ENCODE data around the gene GPR141. TPM values are rescaled to one million over a fixed set of nuclear protein-coding genes. Genes with fewer than 3 reads are reported as not detected.

Gene GPR141
- total and polyA plus RNA-seq, 7 donors = 0.82 to 1.2 (median 1.2) TPM; not detected in 4

DNA sequence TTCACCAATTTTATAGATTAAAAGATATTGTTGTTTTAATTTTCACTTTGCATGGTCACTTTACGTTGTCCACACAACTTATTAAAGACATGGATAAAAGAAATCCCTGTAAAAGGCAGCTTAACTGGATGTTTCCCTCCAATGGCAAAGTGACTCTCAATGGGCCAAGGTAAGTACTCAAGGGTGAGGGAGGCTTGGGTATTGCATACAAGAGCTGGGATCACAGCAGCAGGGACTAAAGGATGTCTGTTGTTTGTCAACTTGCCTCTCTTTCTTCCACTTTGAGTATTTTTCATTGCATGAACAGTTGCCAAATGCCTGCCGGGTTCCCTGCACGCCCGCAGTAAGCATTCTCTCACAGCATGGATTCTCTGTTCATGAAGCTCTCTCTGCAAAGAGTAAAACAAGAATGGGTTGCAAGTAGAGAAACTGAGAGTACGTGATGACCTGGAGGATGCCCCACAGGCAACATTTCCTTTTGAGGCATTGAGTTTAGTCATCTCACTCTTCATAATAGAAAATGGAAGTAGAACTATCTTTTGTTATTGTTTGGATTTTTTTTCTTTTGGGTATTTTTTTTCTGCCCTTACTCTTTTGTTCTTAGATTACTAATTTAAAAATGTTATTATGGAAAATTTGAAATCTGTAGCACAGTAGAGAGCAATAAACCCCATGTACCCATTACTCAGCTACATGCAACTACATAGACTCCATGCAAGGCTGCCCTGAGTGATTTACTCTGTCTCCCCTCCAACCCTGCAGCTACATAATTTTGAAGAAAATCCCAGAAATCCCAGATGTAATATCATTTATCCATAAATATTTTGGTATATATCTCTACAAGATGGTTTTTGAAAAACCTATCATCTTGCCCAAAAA, 26.3 kb downstream of the GPR141 start:
- no peak overlapping the region for H3K27ac ChIP-seq
- 73 to 82% methylated on average over 5 of the region's 5 CpGs for WGBS, 2 donors
- no peak overlapping the region for H3K4me3 ChIP-seq
- no peaks in the 10 kb centered on the region for H3K9me3 ChIP-seq
- H3K4me1 ChIP-seq = no peaks in the 10 kb centered on the region
- H3K27me3 ChIP-seq = no peaks in the 10 kb centered on the region
- DNase-seq = no peak
- intact Hi-C loops (cut with DNase I) = no loop called here
- no peaks in the 10 kb centered on the region for H3K36me3 ChIP-seq
- no peak for TF ChIP-seq POLR2A (IDR thresholded peaks at IDR 0.05)
- TF ChIP-seq EP300 (IDR thresholded peaks at IDR 0.05) = no peak
- TF ChIP-seq CTCF (IDR thresholded peaks at IDR 0.05) = no peak
- TF ChIP-seq POLR2AphosphoS5 (IDR thresholded peaks at IDR 0.05) = no peak

DNA sequence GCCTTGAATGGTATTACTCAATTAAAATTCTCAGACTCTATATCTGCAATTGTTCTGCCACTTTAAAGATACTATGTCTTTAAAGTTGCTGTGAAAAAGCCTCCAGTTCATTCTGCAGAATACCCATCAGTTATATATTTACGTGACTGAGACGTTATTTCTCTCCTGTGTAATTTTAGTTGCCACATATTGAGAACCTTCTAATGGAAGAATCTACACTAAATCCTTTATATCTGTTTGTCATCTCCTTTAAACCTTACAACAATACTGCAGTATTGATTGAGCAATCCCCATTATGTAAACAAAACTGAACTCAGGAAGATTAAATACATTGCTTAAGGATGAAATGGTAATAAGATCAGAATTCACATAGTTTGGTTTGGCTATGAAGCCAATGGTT, 30.0 kb downstream of the GPR141 start:
- H3K9me3 ChIP-seq = no peaks in the 10 kb centered on the region
- H3K36me3 ChIP-seq = no peaks in the 10 kb centered on the region
- TF ChIP-seq CTCF (IDR thresholded peaks at IDR 0.05) = no peak
- no peak for TF ChIP-seq POLR2A (IDR thresholded peaks at IDR 0.05)
- no peak for TF ChIP-seq POLR2AphosphoS5 (IDR thresholded peaks at IDR 0.05)
- TF ChIP-seq EP300 (IDR thresholded peaks at IDR 0.05) = no peak
- H3K4me3 ChIP-seq = no peak overlapping the region
- intact Hi-C loops (cut with DNase I) = no loop called here
- H3K27me3 ChIP-seq = no peaks in the 10 kb centered on the region
- H3K4me1 ChIP-seq = no peaks in the 10 kb centered on the region
- no peak overlapping the region for H3K27ac ChIP-seq
- 49 to 65% methylated on average over 2 of the region's 2 CpGs for WGBS, 2 donors
- no peak for DNase-seq

DNA sequence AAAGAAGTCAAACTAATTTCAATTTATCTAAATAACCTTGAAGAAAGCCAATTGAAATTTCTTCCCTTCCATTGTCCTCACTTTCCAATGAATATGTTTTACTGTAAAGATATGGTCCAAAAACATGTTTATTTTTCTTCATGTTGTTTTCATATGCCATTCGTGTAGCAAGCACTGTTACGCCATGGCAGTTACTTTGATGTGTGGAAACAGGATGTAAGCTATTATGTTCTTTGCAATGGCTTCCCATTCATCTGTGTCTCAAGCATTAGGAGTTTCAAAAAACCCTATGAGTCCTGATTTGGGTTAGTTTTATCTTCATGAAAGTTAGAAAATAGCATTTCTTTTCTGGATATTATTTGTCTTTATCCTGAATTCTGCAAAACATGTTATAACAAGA, 31.0 kb downstream of the GPR141 start:
- DNase-seq = no peak
- intact Hi-C loops (cut with DNase I) = no loop called here
- no peak overlapping the region for H3K4me3 ChIP-seq
- TF ChIP-seq CTCF (IDR thresholded peaks at IDR 0.05) (no peak), POLR2AphosphoS5 (IDR thresholded peaks at IDR 0.05) (no peak)
- H3K9me3 ChIP-seq = no peaks in the 10 kb centered on the region
- H3K4me1 ChIP-seq = no peaks in the 10 kb centered on the region
- 31 to 35% methylated on average over 2 of the region's 2 CpGs for WGBS, 2 donors
- no peaks in the 10 kb centered on the region for H3K27me3 ChIP-seq
- H3K36me3 ChIP-seq = no peaks in the 10 kb centered on the region
- no peak overlapping the region for H3K27ac ChIP-seq

DNA sequence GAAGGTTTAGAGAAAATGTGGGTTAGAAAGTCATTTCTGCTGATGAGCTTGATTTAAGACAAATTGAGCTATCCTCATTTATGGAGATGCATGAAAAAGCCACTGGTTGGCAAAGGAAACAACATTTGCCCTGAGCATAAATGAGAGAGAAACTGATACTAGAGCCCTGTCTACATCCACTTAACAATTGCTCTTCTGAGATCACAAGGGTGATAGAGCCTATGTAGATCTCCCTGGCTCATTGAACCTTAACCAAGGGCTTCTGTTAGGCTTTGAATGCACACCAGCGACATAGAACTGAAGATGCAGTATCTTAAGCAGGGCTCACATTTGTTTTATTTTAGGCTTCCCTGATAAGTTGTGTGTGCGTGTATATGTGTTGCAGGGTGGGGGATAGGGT, 35.0 kb downstream of the GPR141 start:
- no peaks in the 10 kb centered on the region for H3K9me3 ChIP-seq
- intact Hi-C loops (cut with DNase I) = no loop called here
- WGBS, 2 donors = 81 to 90% methylated on average over 2 of the region's 2 CpGs

More for the DNA sequence above, 35.0 kb downstream of the GPR141 start:
- Histone ChIP-seq H3K36me3 (no peaks in the 10 kb centered on the region), H3K27ac (no peak overlapping the region), H3K27me3 (no peaks in the 10 kb centered on the region), H3K4me3 (no peak overlapping the region), H3K4me1 (no peaks in the 10 kb centered on the region)
- TF ChIP-seq CTCF (IDR thresholded peaks at IDR 0.05) = no peak
- no peak for TF ChIP-seq POLR2A (IDR thresholded peaks at IDR 0.05)
- no peak for TF ChIP-seq EP300 (IDR thresholded peaks at IDR 0.05)
- no peak for TF ChIP-seq POLR2AphosphoS5 (IDR thresholded peaks at IDR 0.05)
- no peak for DNase-seq

Measured in sigmoid colon (tissue), 7 donors.